T-helper 1 cell treated with Interleukin-12 subunit alpha and Interleukin-12 subunit beta and Interleukin-4 antibody, amounts not matched to agents 30 ng/mL and 1 ng/mL, for 36 hours (primary cell): ENCODE data around the gene ALDH3A1. TPM values are rescaled to one million over a fixed set of nuclear protein-coding genes. Genes with fewer than 3 reads are reported as not detected.

Source experiments
- intact Hi-C: fragments of 100-400 bp; cut with micrococcal nuclease; formaldehyde crosslinking; loops from one replicate; pipeline ENCODE4 v1.15.1; 2024
- total RNA-seq: library from RNA; stranded (reverse); gene quantifications from 2 replicates; pipeline ENCODE4 v1.2.3, GENCODE V29; 2022

Gene ALDH3A1
- total RNA-seq, 1 donor from 2014 or later, result not detected

GRCh38 chr17:19705201-19705600, 42.9 kb downstream of the ALDH3A1 start:
- intact Hi-C loops, result no loop called here

- intact Hi-C loops, result no loop called here
Measured at GRCh38 chr17:19703828-19704613, 44.1 kb downstream of the ALDH3A1 start.

- intact Hi-C loops, result no loop called here
Measured at GRCh38 chr17:19703106-19703827, 44.8 kb downstream of the ALDH3A1 start.

GRCh38 chr17:19702217-19702641, 45.9 kb downstream of the ALDH3A1 start:
- intact Hi-C loops, result no loop called here

Other genes with a start within 250 kb of the ALDH3A1 start
- gene SLC47A1, start 214.4 kb downstream of the ALDH3A1 start, total RNA-seq, result 0.25 TPM in 1 of 2 replicates, not detected in the other
- 30.9 and 32.7 TPM in 2 replicates for gene ALDH3A2, start 99.5 kb downstream of the ALDH3A1 start, total RNA-seq
- not detected in 2 replicates for gene SLC47A2, start 31.7 kb downstream of the ALDH3A1 start, total RNA-seq
- gene ULK2, start 119.6 kb upstream of the ALDH3A1 start, total RNA-seq, result 11.2 and 13.6 TPM in 2 replicates
- gene AKAP10, start 229.5 kb upstream of the ALDH3A1 start, total RNA-seq, result 42.6 and 43.8 TPM in 2 replicates